GM23338 (cell line): ENCODE results near the gene PCDHGB3. TPM values are rescaled to one million over a fixed set of nuclear protein-coding genes. Genes with fewer than 3 reads are reported as not detected.
A peak's percentile ranks its signal among the peaks of the same experiment; 100 is the strongest.

Experiments used
- ATAC-seq: fragments of 200-7000 bp; cut with Tn5 transposase; 3 replicates; pipeline ENCODE4 v1.9.1; 2020
- DNase-seq: peaks from one replicate; pipeline ENCODE4 v3.0.0-alpha.2; 2015; ENCODE audit warnings: low spot score
- H2AFZ ChIP-seq: fragments of 200-600 bp; sonication (generic); 2 replicates; pipeline ENCODE4 v1.8.0; 2016; ENCODE audit warnings: antibody characterized with exemption, mild to moderate bottlenecking, moderate library complexity
- H3F3A ChIP-seq: fragments of 200-600 bp; sonication (generic); replicated peaks from 2 replicates; pipeline ENCODE4 v1.8.0; 2017; ENCODE audit warnings: antibody characterized with exemption, mixed run types, low read depth
- H3K27ac ChIP-seq: fragments of 200-600 bp; sonication (generic); 2 replicates; pipeline ENCODE4 v1.6.1; 2016; ENCODE audit warnings: low read depth
- H3K27me3 ChIP-seq: fragments of 200-600 bp; sonication (generic); 2 replicates; pipeline ENCODE4 v1.8.0; 2016; ENCODE audit warnings: mild to moderate bottlenecking, mixed run types, moderate library complexity; ENCODE audit not compliant: insufficient read depth
- H3K36me3 ChIP-seq: fragments of 200-600 bp; sonication (generic); 2 replicates; pipeline ENCODE4 v1.8.0; 2016; ENCODE audit warnings: mild to moderate bottlenecking; ENCODE audit not compliant: insufficient read depth
- H3K4me1 ChIP-seq: fragments of 200-600 bp; sonication (generic); 2 replicates; pipeline ENCODE4 v1.8.0; 2016; ENCODE audit warnings: mild to moderate bottlenecking, moderate library complexity; ENCODE audit not compliant: insufficient read depth
- H3K4me2 ChIP-seq: fragments of 200-600 bp; sonication (generic); 2 replicates; pipeline ENCODE4 v1.7.1; 2017; ENCODE audit warnings: mixed run types
- H3K4me3 ChIP-seq: fragments of 200-600 bp; sonication (generic); 2 replicates; pipeline ENCODE4 v1.6.1; 2016; ENCODE audit warnings: mixed run types
- H3K79me2 ChIP-seq: fragments of 200-600 bp; sonication (generic); replicated peaks from 2 replicates; pipeline ENCODE4 v1.8.0; 2017; ENCODE audit warnings: mild to moderate bottlenecking; ENCODE audit not compliant: insufficient read depth
- H3K9me2 ChIP-seq: fragments of 200-600 bp; sonication (generic); 2 replicates; pipeline ENCODE4 v1.8.0; 2017; ENCODE audit not compliant: insufficient read depth
- H4K20me1 ChIP-seq: fragments of 200-600 bp; sonication (generic); replicated peaks from 2 replicates; pipeline ENCODE4 v1.8.0; 2017; ENCODE audit warnings: mild to moderate bottlenecking; ENCODE audit not compliant: insufficient read depth
- H3K27ac Mint-ChIP-seq: 2 replicates; pipeline ENCODE4 v1.8.0; 2020; ENCODE audit warnings: inconsistent platforms, mild to moderate bottlenecking, moderate library complexity, mixed read lengths
- H3K27me3 Mint-ChIP-seq: 3 replicates; pipeline ENCODE4 v1.8.0; 2022; ENCODE audit warnings: low read depth, mild to moderate bottlenecking, moderate library complexity, mixed read lengths, inconsistent platforms; ENCODE audit not compliant: insufficient read depth, poor library complexity
- H3K36me3 Mint-ChIP-seq: 3 replicates; pipeline ENCODE4 v1.8.0; 2021; ENCODE audit warnings: low read depth, mild to moderate bottlenecking, inconsistent platforms, moderate library complexity, mixed read lengths
- H3K4me1 Mint-ChIP-seq: 3 replicates; pipeline ENCODE4 v1.8.0; 2020; ENCODE audit warnings: mild to moderate bottlenecking, inconsistent platforms, mixed read lengths
- H3K4me3 Mint-ChIP-seq: 3 replicates; pipeline ENCODE4 v1.8.0; 2021; ENCODE audit warnings: moderate library complexity, mild to moderate bottlenecking, inconsistent platforms, mixed read lengths
- H3K9me3 Mint-ChIP-seq: 3 replicates; pipeline ENCODE4 v1.8.0; 2020; ENCODE audit warnings: moderate library complexity, mild to moderate bottlenecking, inconsistent platforms, mixed read lengths
- CREB1 ChIP-seq: fragments of 250-450 bp; sonication (Bioruptor Pico); IDR thresholded peaks from 2 replicates; pipeline ENCODE4 v1.5.0; 2020; ENCODE audit warnings: low read depth, mild to moderate bottlenecking, moderate library complexity
- JUNB ChIP-seq: IDR thresholded peaks from one replicate; pipeline ENCODE4 v1.6.1; 2016; ENCODE audit warnings: antibody characterized with exemption; ENCODE audit not compliant: unreplicated experiment
- NANOG ChIP-seq: IDR thresholded peaks from 2 replicates; pipeline ENCODE4 v1.6.1; 2016; ENCODE audit warnings: antibody characterized with exemption, borderline replicate concordance
- POLR2AphosphoS5 ChIP-seq: IDR thresholded peaks from 2 replicates; pipeline ENCODE4 v1.6.1; 2016; ENCODE audit warnings: antibody characterized with exemption, low read depth
- ZNF114 ChIP-seq: fragments of 250-450 bp; sonication (Bioruptor Pico); IDR thresholded peaks from 2 replicates; pipeline ENCODE4 v1.5.0; 2020; ENCODE audit warnings: mild to moderate bottlenecking, moderate library complexity
- ZNF331 ChIP-seq: fragments of 250-450 bp; sonication (Bioruptor Pico); IDR thresholded peaks from 2 replicates; pipeline ENCODE4 v1.5.0; 2020; ENCODE audit warnings: low read depth, mild to moderate bottlenecking, moderate library complexity
- polyA plus RNA-seq: library from polyadenylated mRNA; unstranded; fragments of >200 nt; fragmentation: Nextera tagmentation; extraction: Ambion mirVana; gene quantifications from 2 replicates; pipeline ENCODE4 v1.2.1, GENCODE V29; 2016
- total RNA-seq: library from RNA; depleted of rRNA; stranded (reverse); fragments of >200 nt; shearing (Covaris generic); gene quantifications from 2 replicates; pipeline ENCODE4 v1.2.3, GENCODE V29; 2014
- TF ChIP-seq, protein P1 (sequence below): IDR thresholded peaks from 2 replicates; pipeline ENCODE4 v1.6.1; 2016; ENCODE audit warnings: antibody characterized with exemption
- TF ChIP-seq, protein P2 (sequence below), 2 experiments: fragments of 200-600 bp in 1 of 2; sonication (generic) in 1 of 2; conservative IDR thresholded peaks; 2 replicates each; pipeline versions ENCODE4 v1.5.1 to v1.6.1; 2016 to 2017; ENCODE audit warnings: antibody characterized with exemption in 2 of 2, low read depth in 2 of 2, mild to moderate bottlenecking in 2 of 2, moderate library complexity in 1 of 2

PCDHGB3 gene
- total and polyA plus RNA-seq, 2 experiments from 2014 or later, result 0.24 to 5.8 TPM

DNA sequence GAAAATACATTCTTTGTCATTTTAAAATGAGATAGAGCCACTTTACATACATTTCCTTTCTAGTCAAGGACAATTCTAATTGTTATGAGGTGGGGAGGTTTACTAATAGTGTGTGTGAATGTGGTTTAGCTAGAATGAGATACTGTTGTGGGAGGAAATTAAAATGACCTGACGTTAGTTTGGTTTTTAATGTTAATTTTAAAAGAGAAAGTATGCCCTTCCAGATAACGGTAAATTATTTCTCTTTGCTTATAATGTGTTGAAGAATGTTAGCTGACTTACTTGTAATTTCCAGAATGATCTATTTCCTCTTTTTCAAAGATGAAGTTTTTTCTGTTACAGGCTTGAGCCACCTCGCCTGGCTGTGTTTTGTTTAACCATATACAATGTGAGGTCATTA is 47.8 kb upstream of the PCDHGB3 start:
- Histone ChIP-seq H3K27me3 (no peaks in the 10 kb centered on the region), H3K4me1 (peaks cover 14% of the 10 kb centered on the region; the same call in 1 of the 2 replicates), H3K79me2 (peaks cover 32% of the 10 kb centered on the region), H3F3A (no peaks in the 10 kb centered on the region), H3K4me2 (no peak overlapping the region), H3K27ac (no peak overlapping the region), H3K4me3 (no peak overlapping the region), H3K9me2 (0 out of 2 replicates have a peak, but pooled peaks cover 3% of the 10 kb centered on the region), H3K36me3 (peaks cover 13% of the 10 kb centered on the region), H4K20me1 (peaks cover 17% of the 10 kb centered on the region), H2AFZ (no peak overlapping the region)
- TF ChIP-seq CREB1 (no peak), ZNF114 (CRISPR knock-in tag) (no peak), JUNB (no peak), ZNF331 (CRISPR knock-in tag) (no peak), NANOG (no peak)
- Mint-ChIP-seq H3K4me1 (peaks cover 12% of the 10 kb centered on the region), H3K9me3 (peaks cover 50% of the 10 kb centered on the region), H3K36me3 (peaks cover 43% of the 10 kb centered on the region), H3K27me3 (peaks cover 14% of the 10 kb centered on the region), H3K27ac (no peak overlapping the region), H3K4me3 (0 out of 3 replicates have a peak overlapping the region, but pooled peaks have one; percentile 32)
- ATAC-seq (no peak), DNase-seq (no peak)

DNA sequence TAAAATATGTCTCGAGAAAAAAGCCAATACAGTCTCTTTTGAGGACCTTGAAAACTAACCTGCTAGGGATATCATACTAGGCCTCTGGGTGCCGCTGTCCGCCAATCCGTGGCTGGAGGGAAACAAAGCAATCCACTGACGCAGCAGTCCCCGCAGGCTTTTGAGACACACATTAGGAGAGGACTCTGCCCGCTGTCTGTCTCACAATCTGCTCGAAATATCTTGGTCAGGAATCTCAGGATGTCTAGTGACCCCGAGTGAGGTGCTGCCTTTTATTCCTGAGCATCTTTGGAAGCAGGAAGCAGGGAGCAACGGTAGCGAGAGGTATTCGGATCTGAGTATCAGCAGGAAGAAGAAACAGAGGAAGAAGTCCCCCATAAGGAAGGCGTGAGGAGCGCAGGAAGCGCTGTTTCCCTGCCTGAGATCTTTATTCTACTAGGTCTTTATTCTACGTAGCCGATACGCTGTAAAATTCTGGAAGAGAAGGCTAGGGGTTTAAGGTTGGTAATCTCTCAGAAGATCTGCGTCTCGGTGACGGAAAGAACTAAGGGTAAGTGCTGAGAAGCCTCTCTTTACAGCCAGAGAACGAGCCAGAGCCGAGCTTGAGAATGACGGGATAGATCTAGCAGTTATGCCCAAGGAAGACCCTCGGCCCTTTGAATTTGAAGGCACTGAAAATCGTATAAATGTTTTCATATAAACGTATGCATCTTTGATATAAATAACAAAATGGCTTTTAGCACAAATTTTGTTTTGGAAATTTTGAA is 43.8 kb upstream of the PCDHGB3 start:
- peak; percentile 88 for DNase-seq
- H3F3A ChIP-seq, result no peaks in the 10 kb centered on the region
- peaks cover 2% of the 10 kb centered on the region for H3K4me1 Mint-ChIP-seq
- peak overlapping the region; percentile 70 for H3K4me3 Mint-ChIP-seq
- H3K9me3 Mint-ChIP-seq, result peaks cover 41% of the 10 kb centered on the region
- H3K27ac ChIP-seq, result no peak overlapping the region
- H3K27me3 ChIP-seq, result no peaks in the 10 kb centered on the region
- H3K27ac Mint-ChIP-seq, result peak overlapping the region; percentile 72; the same call in 1 of the 2 replicates
- H3K4me3 ChIP-seq, result peak overlapping the region; percentile 55
- peak; percentile 66 for TF ChIP-seq POLR2AphosphoS5
- TF ChIP-seq, protein P1, sequence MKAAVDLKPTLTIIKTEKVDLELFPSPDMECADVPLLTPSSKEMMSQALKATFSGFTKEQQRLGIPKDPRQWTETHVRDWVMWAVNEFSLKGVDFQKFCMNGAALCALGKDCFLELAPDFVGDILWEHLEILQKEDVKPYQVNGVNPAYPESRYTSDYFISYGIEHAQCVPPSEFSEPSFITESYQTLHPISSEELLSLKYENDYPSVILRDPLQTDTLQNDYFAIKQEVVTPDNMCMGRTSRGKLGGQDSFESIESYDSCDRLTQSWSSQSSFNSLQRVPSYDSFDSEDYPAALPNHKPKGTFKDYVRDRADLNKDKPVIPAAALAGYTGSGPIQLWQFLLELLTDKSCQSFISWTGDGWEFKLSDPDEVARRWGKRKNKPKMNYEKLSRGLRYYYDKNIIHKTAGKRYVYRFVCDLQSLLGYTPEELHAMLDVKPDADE, result no peak
- TF ChIP-seq, protein P2, sequence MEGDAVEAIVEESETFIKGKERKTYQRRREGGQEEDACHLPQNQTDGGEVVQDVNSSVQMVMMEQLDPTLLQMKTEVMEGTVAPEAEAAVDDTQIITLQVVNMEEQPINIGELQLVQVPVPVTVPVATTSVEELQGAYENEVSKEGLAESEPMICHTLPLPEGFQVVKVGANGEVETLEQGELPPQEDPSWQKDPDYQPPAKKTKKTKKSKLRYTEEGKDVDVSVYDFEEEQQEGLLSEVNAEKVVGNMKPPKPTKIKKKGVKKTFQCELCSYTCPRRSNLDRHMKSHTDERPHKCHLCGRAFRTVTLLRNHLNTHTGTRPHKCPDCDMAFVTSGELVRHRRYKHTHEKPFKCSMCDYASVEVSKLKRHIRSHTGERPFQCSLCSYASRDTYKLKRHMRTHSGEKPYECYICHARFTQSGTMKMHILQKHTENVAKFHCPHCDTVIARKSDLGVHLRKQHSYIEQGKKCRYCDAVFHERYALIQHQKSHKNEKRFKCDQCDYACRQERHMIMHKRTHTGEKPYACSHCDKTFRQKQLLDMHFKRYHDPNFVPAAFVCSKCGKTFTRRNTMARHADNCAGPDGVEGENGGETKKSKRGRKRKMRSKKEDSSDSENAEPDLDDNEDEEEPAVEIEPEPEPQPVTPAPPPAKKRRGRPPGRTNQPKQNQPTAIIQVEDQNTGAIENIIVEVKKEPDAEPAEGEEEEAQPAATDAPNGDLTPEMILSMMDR (conservative IDR thresholded peaks at IDR 0.05; ENCODE audit: low read depth in 2 of 2), result peak; percentile 80 to 84
- 0 out of 2 replicates have a peak, but pooled peaks have one; percentile 19 for TF ChIP-seq CREB1
- no peaks in the 10 kb centered on the region for H3K27me3 Mint-ChIP-seq
- no peaks in the 10 kb centered on the region for H3K4me1 ChIP-seq
- peaks cover 21% of the 10 kb centered on the region for H3K36me3 Mint-ChIP-seq
- H3K79me2 ChIP-seq, result no peaks in the 10 kb centered on the region
- 0 out of 2 replicates have a peak, but pooled peaks cover 6% of the 10 kb centered on the region for H3K9me2 ChIP-seq
- no peaks in the 10 kb centered on the region for H3K36me3 ChIP-seq
- peak; percentile 97 for ATAC-seq
- peak overlapping the region; percentile 72 for H3K4me2 ChIP-seq
- no peak overlapping the region for H2AFZ ChIP-seq
- no peaks in the 10 kb centered on the region for H4K20me1 ChIP-seq
